ENCODE results near the gene KRTAP10-11. TPM values are rescaled to one million over a fixed set of nuclear protein-coding genes. Genes with fewer than 3 reads are reported as not detected.
"Not testable (repeated sequence)": the region's sequence is repeated elsewhere in the genome, so short reads cannot be mapped to it uniquely, and the experiment has no call there.

KRTAP10-11 gene
- total and polyA plus RNA-seq, 4 donors, result not detected

GRCh38 chr21:44658541-44658910 is 12.3 kb downstream of the KRTAP10-11 start:
- WGBS, result 79% methylated on average over 5 of the region's 5 CpGs
- no peak overlapping the region for H3K9ac ChIP-seq (ENCODE audit: low read depth in 1 of 2, low read length in 2 of 2)
- H3K36me3 ChIP-seq (ENCODE audit: control insufficient read depth in 4 of 4, insufficient read depth in 3 of 4, low read depth in 1 of 4, low read length in 3 of 4), result no peaks in the 10 kb centered on the region
- no peak overlapping the region for H3K4me3 ChIP-seq (ENCODE audit: low read depth in 1 of 3, low read length in 3 of 3)
- no peak overlapping the region for H3K27ac ChIP-seq (ENCODE audit: low read depth in 1 of 2, low read length in 2 of 2)
- no peak for DNase-seq (ENCODE audit: low spot score)
- no peaks in the 10 kb centered on the region for H3K27me3 ChIP-seq (ENCODE audit: control insufficient read depth in 4 of 4, insufficient read depth in 4 of 4, low read length in 3 of 4)
- peaks cover 0 to 5% (median 0%) of the 10 kb centered on the region in 4 donors for H3K9me3 ChIP-seq (ENCODE audit: control insufficient read depth in 4 of 4, low read length in 3 of 4)
- no peaks in the 10 kb centered on the region for H3K4me1 ChIP-seq (ENCODE audit: control insufficient read depth in 4 of 4, insufficient read depth in 4 of 4, low read length in 3 of 4)
- TF ChIP-seq NR2F2 (IDR thresholded peaks at IDR 0.05) (no peak), FOXA1 (IDR thresholded peaks at IDR 0.05) (no peak), YY1 (IDR thresholded peaks at IDR 0.05) (no peak), HNF4G (IDR thresholded peaks at IDR 0.05) (no peak), GABPA (IDR thresholded peaks at IDR 0.05 in 1 of 2, conservative IDR thresholded peaks at IDR 0.05 in 1 of 2) (no peak), TAF1 (conservative IDR thresholded peaks at IDR 0.05) (no peak), FOXA2 (IDR thresholded peaks at IDR 0.05) (no peak), ZBTB33 (IDR thresholded peaks at IDR 0.05) (no peak), JUND (IDR thresholded peaks at IDR 0.05) (no peak), REST (IDR thresholded peaks at IDR 0.05) (no peak), MAX (IDR thresholded peaks at IDR 0.05) (no peak), HNF4A (conservative IDR thresholded peaks at IDR 0.05) (no peak), RAD21 (IDR thresholded peaks at IDR 0.05) (no peak)

- Histone ChIP-seq H3K27ac (ENCODE audit: low read depth in 1 of 2, low read length in 2 of 2) (no peak overlapping the region), H3K4me1 (ENCODE audit: control insufficient read depth in 4 of 4, insufficient read depth in 4 of 4, low read length in 3 of 4) (no peaks in the 10 kb centered on the region), H3K9me3 (ENCODE audit: control insufficient read depth in 4 of 4, low read length in 3 of 4) (peaks cover 0 to 5% (median 0%) of the 10 kb centered on the region in 4 donors), H3K4me3 (ENCODE audit: low read depth in 1 of 3, low read length in 3 of 3) (no peak overlapping the region), H3K27me3 (ENCODE audit: control insufficient read depth in 4 of 4, insufficient read depth in 4 of 4, low read length in 3 of 4) (no peaks in the 10 kb centered on the region), H3K9ac (ENCODE audit: low read depth in 1 of 2, low read length in 2 of 2) (no peak overlapping the region), H3K36me3 (ENCODE audit: control insufficient read depth in 4 of 4, insufficient read depth in 3 of 4, low read depth in 1 of 4, low read length in 3 of 4) (no peaks in the 10 kb centered on the region)
- no peak for DNase-seq (ENCODE audit: low spot score)
- TF ChIP-seq ZBTB33 (IDR thresholded peaks at IDR 0.05) (no peak), MAX (IDR thresholded peaks at IDR 0.05) (no peak), FOXA2 (IDR thresholded peaks at IDR 0.05) (no peak), YY1 (IDR thresholded peaks at IDR 0.05) (no peak), RXRA (IDR thresholded peaks at IDR 0.05) (no peak), HNF4G (IDR thresholded peaks at IDR 0.05) (no peak), NR2F2 (IDR thresholded peaks at IDR 0.05) (no peak), HNF4A (conservative IDR thresholded peaks at IDR 0.05) (no peak), JUND (IDR thresholded peaks at IDR 0.05) (no peak), FOXA1 (IDR thresholded peaks at IDR 0.05) (no peak), TAF1 (conservative IDR thresholded peaks at IDR 0.05) (no peak)
- WGBS, result 51% methylated on average over 11 of the region's 11 CpGs
These were observed 12.8 kb downstream of the KRTAP10-11 start for GRCh38 chr21:44658913-44659595.

GRCh38 chr21:44661567-44661966 is 15.4 kb downstream of the KRTAP10-11 start:
- H3K27me3 ChIP-seq (ENCODE audit: control insufficient read depth in 4 of 4, insufficient read depth in 4 of 4, low read length in 3 of 4); H3K4me3 ChIP-seq (ENCODE audit: low read depth in 1 of 3, low read length in 3 of 3); H3K36me3 ChIP-seq (ENCODE audit: control insufficient read depth in 4 of 4, insufficient read depth in 3 of 4, low read depth in 1 of 4, low read length in 3 of 4); H3K9me3 ChIP-seq (ENCODE audit: control insufficient read depth in 4 of 4, low read length in 3 of 4); H3K9ac ChIP-seq (ENCODE audit: low read depth in 1 of 2, low read length in 2 of 2); DNase-seq (ENCODE audit: low spot score); H3K4me1 ChIP-seq (ENCODE audit: control insufficient read depth in 4 of 4, insufficient read depth in 4 of 4, low read length in 3 of 4); H3K27ac ChIP-seq (ENCODE audit: low read depth in 1 of 2, low read length in 2 of 2): not testable (repeated sequence)
- 55% methylated on average over 7 of the region's 7 CpGs for WGBS

Measured in liver (tissue), 9 donors.